PFSK-1 (cell line): ENCODE measurements around the gene BMI1.

Source experiments
- TAF1 ChIP-seq: IDR thresholded peaks from 2 replicates; pipeline ENCODE4 v1.6.1; 2012; ENCODE audit warnings: low read length, control low read depth, borderline replicate concordance; ENCODE audit not compliant: insufficient read depth
- TF ChIP-seq, protein P1 (sequence below), 2 experiments: IDR thresholded peaks; 2 replicates each; pipeline versions ENCODE4 v1.6.1 to v1.8.0; 2011 to 2012; ENCODE audit warnings: low read depth in 2 of 2, low read length in 2 of 2, control low read depth in 1 of 2, inconsistent platforms in 1 of 2, mild to moderate bottlenecking in 1 of 2, moderate library complexity in 1 of 2; ENCODE audit not compliant: insufficient read depth in 1 of 2

DNA sequence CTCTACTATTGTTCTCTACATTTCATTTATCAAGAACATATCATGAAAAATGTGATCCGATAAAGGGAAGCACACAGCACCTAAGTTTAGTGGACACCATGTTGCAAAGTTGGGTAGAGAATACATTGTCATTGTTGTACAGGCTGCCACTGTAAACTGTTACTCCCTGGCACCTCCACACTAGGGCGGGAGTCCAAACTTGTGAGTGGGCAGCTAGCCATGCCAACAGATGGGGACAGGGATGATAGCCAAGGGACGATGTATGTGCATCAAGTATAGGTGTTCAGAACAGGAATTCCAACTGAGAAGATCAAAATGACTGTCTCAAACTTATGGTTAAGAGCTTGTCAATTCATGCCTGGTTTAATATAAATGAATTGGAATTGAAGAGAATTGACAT is 35.8 kb upstream of the BMI1 start:
- TF ChIP-seq, protein P1, sequence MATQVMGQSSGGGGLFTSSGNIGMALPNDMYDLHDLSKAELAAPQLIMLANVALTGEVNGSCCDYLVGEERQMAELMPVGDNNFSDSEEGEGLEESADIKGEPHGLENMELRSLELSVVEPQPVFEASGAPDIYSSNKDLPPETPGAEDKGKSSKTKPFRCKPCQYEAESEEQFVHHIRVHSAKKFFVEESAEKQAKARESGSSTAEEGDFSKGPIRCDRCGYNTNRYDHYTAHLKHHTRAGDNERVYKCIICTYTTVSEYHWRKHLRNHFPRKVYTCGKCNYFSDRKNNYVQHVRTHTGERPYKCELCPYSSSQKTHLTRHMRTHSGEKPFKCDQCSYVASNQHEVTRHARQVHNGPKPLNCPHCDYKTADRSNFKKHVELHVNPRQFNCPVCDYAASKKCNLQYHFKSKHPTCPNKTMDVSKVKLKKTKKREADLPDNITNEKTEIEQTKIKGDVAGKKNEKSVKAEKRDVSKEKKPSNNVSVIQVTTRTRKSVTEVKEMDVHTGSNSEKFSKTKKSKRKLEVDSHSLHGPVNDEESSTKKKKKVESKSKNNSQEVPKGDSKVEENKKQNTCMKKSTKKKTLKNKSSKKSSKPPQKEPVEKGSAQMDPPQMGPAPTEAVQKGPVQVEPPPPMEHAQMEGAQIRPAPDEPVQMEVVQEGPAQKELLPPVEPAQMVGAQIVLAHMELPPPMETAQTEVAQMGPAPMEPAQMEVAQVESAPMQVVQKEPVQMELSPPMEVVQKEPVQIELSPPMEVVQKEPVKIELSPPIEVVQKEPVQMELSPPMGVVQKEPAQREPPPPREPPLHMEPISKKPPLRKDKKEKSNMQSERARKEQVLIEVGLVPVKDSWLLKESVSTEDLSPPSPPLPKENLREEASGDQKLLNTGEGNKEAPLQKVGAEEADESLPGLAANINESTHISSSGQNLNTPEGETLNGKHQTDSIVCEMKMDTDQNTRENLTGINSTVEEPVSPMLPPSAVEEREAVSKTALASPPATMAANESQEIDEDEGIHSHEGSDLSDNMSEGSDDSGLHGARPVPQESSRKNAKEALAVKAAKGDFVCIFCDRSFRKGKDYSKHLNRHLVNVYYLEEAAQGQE (IDR thresholded peaks at IDR 0.05; ENCODE audit: insufficient read depth in 1 of 2, low read depth in 2 of 2, low read length in 2 of 2): no peak
- no peak for TF ChIP-seq TAF1
